Medulla oblongata (tissue), 1 donor: ENCODE measurements around the gene LRRK2.
A peak's percentile ranks its signal among the peaks of the same experiment; 100 is the strongest.
"Not testable (repeated sequence)": the region's sequence is repeated elsewhere in the genome, so short reads cannot be mapped to it uniquely, and the experiment has no call there.

Source experiments
- DNase-seq: peaks from one replicate; pipeline ENCODE4 v3.0.0-alpha.2; 2015; ENCODE audit errors: extremely low spot score

LRRK2 gene

DNA sequence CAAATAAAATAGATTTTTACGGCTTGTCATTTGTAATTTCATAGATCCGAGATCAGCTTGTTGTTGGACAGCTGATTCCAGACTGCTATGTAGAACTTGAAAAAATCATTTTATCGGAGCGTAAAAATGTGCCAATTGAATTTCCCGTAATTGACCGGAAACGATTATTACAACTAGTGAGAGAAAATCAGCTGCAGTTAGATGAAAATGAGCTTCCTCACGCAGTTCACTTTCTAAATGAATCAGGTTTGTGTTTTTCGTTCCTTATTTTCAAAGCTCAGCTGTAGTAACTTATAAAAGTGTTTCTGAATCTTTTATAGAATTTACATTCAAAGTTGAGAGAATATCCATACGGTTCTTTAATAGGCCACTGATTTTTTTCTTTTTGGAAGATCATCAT is 89.1 kb downstream of the LRRK2 start:
- peak; percentile 22 for DNase-seq

GRCh38 chr12:40314927-40315326 is 90.1 kb downstream of the LRRK2 start:
- no peak for DNase-seq

GRCh38 chr12:40315375-40315774 is 90.6 kb downstream of the LRRK2 start:
- DNase-seq: no peak

GRCh38 chr12:40324261-40324660 is 99.5 kb downstream of the LRRK2 start:
- no peak for DNase-seq

- peak; percentile 42 for DNase-seq
Measured at GRCh38 chr12:40325349-40325960, 100.7 kb downstream of the LRRK2 start.

- DNase-seq: no peak
Measured at GRCh38 chr12:40327535-40327934, 102.7 kb downstream of the LRRK2 start.

DNA sequence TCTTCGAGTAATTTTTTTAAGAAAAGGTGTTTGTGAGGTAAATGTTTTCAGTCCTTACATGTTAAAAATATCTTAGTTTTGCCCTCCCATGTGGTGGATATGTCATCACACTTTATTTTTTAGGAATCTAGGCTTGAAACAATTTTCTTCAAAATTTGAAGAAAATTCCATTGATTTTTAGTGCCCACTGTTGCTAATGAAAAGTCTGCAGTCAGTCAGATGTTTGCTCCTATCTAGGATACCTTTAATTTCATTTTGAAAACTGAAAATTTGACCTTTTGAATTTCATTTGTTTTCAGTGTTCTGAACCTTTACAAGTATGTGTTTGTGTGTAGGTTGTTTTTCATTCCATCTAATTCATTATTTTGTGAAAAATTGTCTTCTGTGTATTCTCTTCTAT is 105.4 kb downstream of the LRRK2 start:
- no peak for DNase-seq

- DNase-seq: no peak
Measured at GRCh38 chr12:40331886-40332285, 107.1 kb downstream of the LRRK2 start.

DNA sequence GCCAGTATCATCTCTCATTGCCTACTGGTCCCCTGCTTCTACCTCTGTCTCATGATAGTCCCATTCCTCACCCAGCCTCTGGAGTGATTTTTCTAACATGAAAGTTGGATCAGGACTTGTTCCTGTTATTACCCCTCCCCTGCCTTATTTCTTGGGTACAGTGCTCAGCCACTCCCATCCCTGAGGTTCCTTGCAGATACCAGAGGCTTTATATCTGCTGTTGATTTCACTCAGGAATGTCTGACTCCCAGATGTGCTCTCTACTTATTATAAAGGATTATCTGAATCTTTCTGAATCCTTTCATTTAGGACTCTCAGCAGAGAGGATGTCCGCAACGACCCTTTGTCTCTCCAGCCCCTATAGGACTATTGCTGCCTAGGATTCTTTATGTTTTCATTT is 111.2 kb downstream of the LRRK2 start:
- DNase-seq: no peak

GRCh38 chr12:40336573-40337199 is 111.9 kb downstream of the LRRK2 start:
- no peak for DNase-seq

GRCh38 chr12:40338071-40338470 is 113.3 kb downstream of the LRRK2 start:
- no peak for DNase-seq

GRCh38 chr12:40338621-40339020 is 113.8 kb downstream of the LRRK2 start:
- no peak for DNase-seq

DNA sequence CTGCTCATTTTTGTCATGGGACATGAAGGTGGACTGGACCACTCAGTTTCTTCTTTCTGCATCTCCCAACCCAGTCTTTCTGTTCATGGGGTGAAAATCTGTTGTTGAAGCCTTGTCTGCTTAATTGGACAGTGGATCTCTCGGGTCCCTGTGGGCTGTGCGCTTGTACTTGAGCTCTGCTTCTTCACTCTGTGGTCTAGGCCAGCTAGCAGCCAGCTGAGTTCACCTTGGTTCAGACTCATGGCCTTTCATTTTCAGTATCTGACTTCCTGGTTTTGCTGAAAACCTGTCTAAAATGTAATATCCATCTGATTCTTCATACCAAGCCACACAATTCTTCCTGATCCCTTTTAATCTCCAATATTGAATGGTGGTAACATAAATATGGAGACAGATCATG is 117.2 kb downstream of the LRRK2 start:
- no peak for DNase-seq

DNA sequence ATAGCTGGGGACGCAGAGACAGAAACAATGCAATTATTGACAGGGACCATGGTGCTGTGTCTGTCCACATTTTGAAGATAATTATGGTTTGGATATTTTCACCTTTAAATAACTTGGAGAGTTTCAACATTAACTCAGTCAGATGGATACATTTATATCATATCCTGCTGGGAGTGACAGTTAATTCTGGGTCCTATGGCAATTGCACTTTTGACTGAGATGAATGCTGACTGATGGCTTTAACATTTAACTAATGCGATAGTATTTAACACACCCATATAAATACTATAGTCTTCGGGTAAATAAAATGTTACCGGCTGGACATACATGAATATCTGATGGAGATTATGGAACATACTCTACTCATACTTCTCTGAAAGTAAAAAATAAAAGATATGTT is 118.3 kb downstream of the LRRK2 start:
- no peak for DNase-seq

GRCh38 chr12:40344312-40344711 is 119.5 kb downstream of the LRRK2 start:
- DNase-seq: no peak

DNA sequence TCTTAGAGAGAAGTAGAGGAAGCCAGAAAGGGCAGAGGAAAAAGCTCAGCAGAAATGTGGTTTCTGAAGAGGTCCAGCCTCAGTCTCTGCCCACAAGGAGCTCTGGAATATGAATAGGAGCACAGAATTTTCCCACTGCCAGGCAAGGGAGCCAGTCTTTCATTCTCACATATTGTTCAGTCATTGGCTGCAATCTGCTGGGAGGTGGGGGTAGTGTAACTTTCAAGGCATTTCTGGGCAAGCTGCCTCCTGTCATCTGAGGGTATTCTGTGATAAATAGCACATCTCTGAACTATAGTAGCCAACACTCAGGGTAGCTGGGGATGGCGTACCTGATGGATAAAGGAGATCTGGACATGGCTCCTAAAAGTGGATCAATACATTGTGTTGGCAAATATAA is 127.2 kb downstream of the LRRK2 start:
- DNase-seq: peak; percentile 16

GRCh38 chr12:40375076-40375475 is 150.3 kb downstream of the LRRK2 start:
- DNase-seq: no peak

DNA sequence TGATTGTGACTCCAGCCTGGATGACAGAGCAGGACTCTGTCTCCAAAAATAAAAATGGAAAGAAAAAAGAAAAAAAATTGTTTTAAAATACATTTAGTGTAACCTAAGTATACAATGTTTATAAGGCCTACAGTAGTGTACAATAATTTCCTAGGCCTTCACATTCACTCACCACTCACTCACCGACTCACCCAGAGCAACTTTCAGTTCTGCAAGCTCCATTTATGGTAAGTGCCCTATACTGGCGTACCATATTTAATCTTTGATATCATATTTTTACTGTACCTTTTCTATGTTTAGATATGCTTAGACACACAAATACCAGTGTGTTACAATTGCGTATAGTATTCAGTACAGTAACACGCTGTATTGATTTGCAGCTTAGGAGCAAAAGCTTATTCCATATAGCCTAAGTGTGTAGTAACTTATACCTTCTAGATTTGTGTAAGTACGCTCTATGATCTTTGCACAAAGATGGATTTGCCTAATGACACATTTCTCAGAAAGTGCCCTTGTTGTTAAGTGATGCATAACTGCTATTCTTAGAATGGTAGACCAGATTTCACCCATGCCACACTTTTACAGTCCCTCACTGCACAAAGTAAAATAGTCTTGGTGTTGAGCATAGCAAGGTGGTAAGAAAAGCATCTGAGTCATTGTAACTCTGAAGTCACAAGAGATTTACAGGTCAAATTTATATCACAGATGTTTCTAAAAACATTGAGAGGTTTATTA is 151.9 kb downstream of the LRRK2 start:
- no peak for DNase-seq

DNA sequence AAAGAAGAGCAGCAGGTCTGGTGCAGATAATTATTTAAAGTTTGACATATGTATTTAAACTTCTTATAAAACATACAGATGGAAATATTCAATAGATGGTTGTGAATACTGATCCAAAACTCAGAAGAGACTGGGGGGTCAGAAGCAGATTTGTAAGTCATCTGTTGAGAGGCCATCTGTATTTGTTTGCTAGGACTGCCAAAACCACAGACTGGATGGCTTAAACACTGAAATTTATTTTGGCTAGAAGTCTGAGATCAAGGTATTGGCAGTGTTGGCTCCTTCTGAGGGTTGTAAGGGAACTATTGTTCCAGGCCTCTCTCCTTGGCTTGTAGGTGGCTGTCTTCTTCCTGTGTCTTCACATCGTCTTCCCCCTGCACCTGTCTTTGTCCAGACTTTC is 153.9 kb downstream of the LRRK2 start:
- DNase-seq: no peak

DNA sequence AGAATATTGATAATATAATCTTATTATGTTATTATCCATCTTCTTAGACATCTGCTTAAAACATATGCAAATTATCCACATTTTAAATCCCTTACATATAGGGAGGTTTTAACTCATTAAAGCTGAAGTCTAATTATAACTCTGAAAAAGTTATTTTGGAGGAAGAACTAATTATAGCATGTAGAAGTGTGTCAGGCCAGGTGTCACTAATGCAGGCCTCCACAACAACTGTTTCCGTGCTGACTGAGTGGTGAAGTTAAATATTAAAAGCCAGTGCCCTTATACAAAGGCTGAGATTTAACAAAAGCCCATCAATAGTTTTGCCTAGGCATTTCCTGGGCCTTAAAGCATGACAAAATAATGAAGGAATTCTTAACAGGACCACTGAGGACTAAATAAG is 157.4 kb downstream of the LRRK2 start:
- no peak for DNase-seq

DNA sequence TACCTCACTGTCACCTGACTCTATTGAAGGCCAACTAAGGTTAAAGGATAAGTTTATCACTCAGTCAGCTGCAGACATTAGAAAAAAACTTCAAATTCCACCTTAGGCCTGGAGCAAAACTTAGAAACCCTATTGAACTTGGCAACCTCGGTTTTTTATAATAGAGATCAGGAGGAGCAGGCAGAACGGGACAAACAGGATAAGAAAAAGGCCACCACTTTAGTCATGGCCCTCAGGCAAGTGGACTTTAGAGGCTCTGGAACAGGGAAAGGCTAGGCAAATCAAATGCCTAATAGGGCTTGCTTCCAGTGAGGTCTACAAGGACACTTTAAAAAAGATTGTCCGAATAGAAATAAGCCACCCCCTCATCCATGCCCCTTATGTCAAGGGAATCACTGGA is 162.5 kb downstream of the LRRK2 start:
- not testable (repeated sequence) for DNase-seq

- DNase-seq: no peak
Measured at GRCh38 chr12:40390980-40391379, 166.2 kb downstream of the LRRK2 start.

DNA sequence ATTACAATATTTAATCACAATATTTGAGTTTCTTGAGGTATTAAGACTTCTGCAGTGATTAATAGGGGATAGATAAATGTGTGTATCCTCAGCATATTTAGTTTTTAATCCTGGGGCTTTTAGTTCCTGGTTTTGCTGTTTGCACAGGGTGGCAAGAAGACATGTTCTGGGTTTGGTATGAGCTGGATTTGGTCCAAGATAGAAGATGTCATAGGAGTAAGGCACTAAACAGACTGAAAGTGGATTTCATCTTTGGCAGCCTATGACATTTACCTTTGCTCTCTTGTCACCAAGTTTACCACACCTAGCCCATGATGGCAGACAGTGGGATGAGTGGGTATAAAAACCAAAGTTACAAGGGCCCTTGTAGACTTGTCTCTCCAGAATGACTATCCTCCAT is 168.2 kb downstream of the LRRK2 start:
- no peak for DNase-seq
